ENCODE data around the gene VSTM4.
A peak's percentile ranks its signal among the peaks of the same experiment; 100 is the strongest.

The VSTM4 gene

DNA sequence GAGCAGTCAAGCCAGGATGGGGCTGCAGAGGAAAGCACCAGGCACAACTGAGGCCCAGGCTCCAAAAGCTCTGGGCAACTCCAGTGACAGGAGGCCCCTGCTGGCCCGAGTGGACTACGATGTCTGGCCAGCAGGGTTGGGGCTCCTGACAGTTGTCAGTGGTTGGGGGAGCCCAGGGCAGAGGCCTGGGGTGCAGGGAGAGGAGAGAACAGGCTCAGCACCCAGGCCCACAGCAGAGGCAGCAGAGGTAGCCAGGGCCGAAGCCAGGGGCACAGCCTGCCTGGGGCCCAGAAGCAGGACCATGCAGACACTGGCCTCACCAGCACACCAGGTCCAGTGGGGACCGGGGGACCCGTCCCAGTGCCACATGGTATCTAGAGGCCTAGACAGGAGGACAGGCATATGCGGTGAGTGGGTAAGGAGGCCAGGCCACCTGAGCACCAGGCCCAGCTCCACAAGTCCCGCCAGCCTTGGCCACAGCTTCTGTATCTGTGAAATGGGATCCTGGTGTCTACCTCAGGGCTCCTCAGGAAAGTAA, 129.6 kb downstream of the VSTM4 start:
- H3K27me3 Mint-ChIP-seq (ENCODE audit: low read depth), result peaks cover 41% of the 10 kb centered on the region
- no peak for TF ChIP-seq CTCF (IDR thresholded peaks at IDR 0.05; ENCODE audit: unreplicated experiment in 3 of 3)
- no peak overlapping the region for H3K27ac Mint-ChIP-seq
- H3K9me3 Mint-ChIP-seq, result no peaks in the 10 kb centered on the region
- no peak overlapping the region for H3K4me3 Mint-ChIP-seq
- no peaks in the 10 kb centered on the region for H3K36me3 Mint-ChIP-seq (ENCODE audit: low read depth)
- peaks cover 11% of the 10 kb centered on the region for H3K4me1 Mint-ChIP-seq

- Mint-ChIP-seq H3K4me1 (peaks cover 11% of the 10 kb centered on the region), H3K27ac (no peak overlapping the region), H3K36me3 (ENCODE audit: low read depth) (no peaks in the 10 kb centered on the region), H3K27me3 (ENCODE audit: low read depth) (peaks cover 47% of the 10 kb centered on the region), H3K9me3 (no peaks in the 10 kb centered on the region), H3K4me3 (no peak overlapping the region)
- TF ChIP-seq CTCF (IDR thresholded peaks at IDR 0.05; ENCODE audit: unreplicated experiment in 3 of 3), result no peak
Measured at GRCh38 chr10:48983648-48984351, 131.5 kb downstream of the VSTM4 start.

- no peaks in the 10 kb centered on the region for H3K9me3 Mint-ChIP-seq
- H3K36me3 Mint-ChIP-seq (ENCODE audit: low read depth), result no peaks in the 10 kb centered on the region
- H3K4me3 Mint-ChIP-seq, result no peak overlapping the region
- peaks cover 42% of the 10 kb centered on the region for H3K27me3 Mint-ChIP-seq (ENCODE audit: low read depth)
- H3K27ac Mint-ChIP-seq, result no peak overlapping the region
- no peak for TF ChIP-seq CTCF (IDR thresholded peaks at IDR 0.05; ENCODE audit: unreplicated experiment in 3 of 3)
- peaks cover 11% of the 10 kb centered on the region for H3K4me1 Mint-ChIP-seq
Measured at GRCh38 chr10:48982584-48982983, 132.7 kb downstream of the VSTM4 start.

- Mint-ChIP-seq H3K27ac (peak overlapping the region in 1 of 3 experiments; percentile 12), H3K4me1 (peaks cover 11% of the 10 kb centered on the region), H3K9me3 (no peaks in the 10 kb centered on the region), H3K36me3 (ENCODE audit: low read depth) (no peaks in the 10 kb centered on the region), H3K27me3 (ENCODE audit: low read depth) (peaks cover 42% of the 10 kb centered on the region), H3K4me3 (no peak overlapping the region)
- peak; percentile 75 to 80 (median 80) for TF ChIP-seq CTCF (IDR thresholded peaks at IDR 0.05; ENCODE audit: unreplicated experiment in 3 of 3)
Measured at GRCh38 chr10:48981310-48981907, 133.9 kb downstream of the VSTM4 start.

DNA sequence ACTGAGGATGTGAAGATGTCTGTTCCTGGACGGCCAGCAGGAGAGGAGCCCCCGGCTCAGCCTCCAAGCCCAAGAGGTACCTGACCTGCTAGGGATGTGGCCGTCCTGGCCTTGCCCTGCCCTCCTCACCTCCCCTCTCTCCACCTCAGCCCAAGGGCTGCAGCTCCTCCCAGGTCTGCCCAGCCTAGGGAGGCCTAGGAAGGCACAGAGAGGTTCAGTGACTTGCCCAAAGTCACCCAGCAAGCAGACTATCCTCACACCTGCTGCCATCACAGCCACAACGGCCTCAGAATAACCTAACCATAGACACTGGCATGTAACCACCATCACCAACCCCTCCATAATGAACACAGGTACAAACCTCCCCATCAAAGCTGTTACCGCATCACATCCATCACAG, 137.0 kb downstream of the VSTM4 start:
- Mint-ChIP-seq H3K36me3 (ENCODE audit: low read depth) (no peaks in the 10 kb centered on the region), H3K27ac (no peak overlapping the region)

More for the DNA sequence above, 137.0 kb downstream of the VSTM4 start:
- H3K4me1 Mint-ChIP-seq, result peaks cover 4% of the 10 kb centered on the region
- TF ChIP-seq CTCF (IDR thresholded peaks at IDR 0.05; ENCODE audit: unreplicated experiment in 3 of 3), result no peak
- H3K27me3 Mint-ChIP-seq (ENCODE audit: low read depth), result peaks cover 32% of the 10 kb centered on the region
- no peak overlapping the region for H3K4me3 Mint-ChIP-seq
- H3K9me3 Mint-ChIP-seq, result no peaks in the 10 kb centered on the region

Data from nephron (organoid).